Fibroblast of lung (primary cell): ENCODE data around the gene PDE9A. TPM values are rescaled to one million over a fixed set of nuclear protein-coding genes. Genes with fewer than 3 reads are reported as not detected.

Source experiments
- DNase-seq, 2 donors: peaks; one replicate each; pipeline versions ENCODE4 v3.0.0 to v3.0.0-alpha.2; 2010; ENCODE audit warnings: low read depth in 2 of 2
- H2AFZ ChIP-seq: 2 replicates; pipeline ENCODE4 v1.5.1; 2012; ENCODE audit warnings: low read length, control low read depth, inconsistent platforms
- H3K27ac ChIP-seq: 2 replicates; pipeline ENCODE4 v1.5.1; 2011; ENCODE audit warnings: low read length, control low read depth; ENCODE audit not compliant: insufficient read depth
- H3K27me3 ChIP-seq: 2 replicates; pipeline ENCODE4 v1.5.1; 2011; ENCODE audit warnings: mild to moderate bottlenecking, low read length; ENCODE audit not compliant: control insufficient read depth, insufficient read depth
- H3K36me3 ChIP-seq: 2 replicates; pipeline ENCODE4 v1.5.1; 2011; ENCODE audit warnings: low read length; ENCODE audit not compliant: control insufficient read depth, insufficient read depth
- H3K4me1 ChIP-seq: 2 replicates; pipeline ENCODE4 v1.5.1; 2011; ENCODE audit warnings: low read length; ENCODE audit not compliant: control insufficient read depth, insufficient read depth; ENCODE audit errors: extremely low read depth
- H3K4me2 ChIP-seq: 2 replicates; pipeline ENCODE4 v1.5.1; 2011; ENCODE audit warnings: low read length, control low read depth; ENCODE audit not compliant: insufficient read depth; ENCODE audit errors: extremely low read depth
- H3K4me3 ChIP-seq, 4 experiments: fragments of 200-600 bp in 1 of 4; sonication (generic) in 1 of 4; replicated peaks in 1 of 4; 2 replicates each; pipeline ENCODE4 v1.5.1; 2011 to 2016; ENCODE audit warnings: low read length in 4 of 4, low read depth in 3 of 4, mild to moderate bottlenecking in 3 of 4, control low read depth in 2 of 4, inconsistent platforms in 1 of 4, mixed read lengths in 1 of 4; ENCODE audit not compliant: insufficient read depth in 1 of 4; ENCODE audit errors: control extremely low read depth in 1 of 4
- H3K79me2 ChIP-seq: 2 replicates; pipeline ENCODE4 v1.5.1; 2012; ENCODE audit warnings: mild to moderate bottlenecking, low read length, inconsistent platforms; ENCODE audit not compliant: control insufficient read depth, insufficient read depth
- H3K9ac ChIP-seq: 2 replicates; pipeline ENCODE4 v1.5.1; 2011; ENCODE audit warnings: mild to moderate bottlenecking, low read length, control low read depth; ENCODE audit not compliant: insufficient read depth
- H3K9me3 ChIP-seq: 2 replicates; pipeline ENCODE4 v1.5.1; 2012; ENCODE audit warnings: low read depth, low read length; ENCODE audit not compliant: control insufficient read depth, insufficient read depth
- H4K20me1 ChIP-seq: 2 replicates; pipeline ENCODE4 v1.5.1; 2011; ENCODE audit warnings: low read length; ENCODE audit not compliant: control insufficient read depth, insufficient read depth; ENCODE audit errors: extremely low read depth
- CTCF ChIP-seq, 2 donors: IDR thresholded peaks in 1 of 2; conservative IDR thresholded peaks in 1 of 2; 1 replicate in 1 of 2; 2 replicates in 1 of 2; pipeline ENCODE4 v1.5.1; 2011 to 2012; ENCODE audit warnings: low read length in 2 of 2, control low read depth in 1 of 2, inconsistent platforms in 1 of 2, low read depth in 1 of 2, mild to moderate bottlenecking in 1 of 2
- EZH2 ChIP-seq: IDR thresholded peaks from 2 replicates; pipeline ENCODE4 v1.5.1; 2012; ENCODE audit warnings: low read length, control low read depth, mild to moderate bottlenecking; ENCODE audit errors: missing control alignments
- polyA plus RNA-seq, 2 donors: library from polyadenylated mRNA; depleted of rRNA in 1 of 2; stranded (reverse) in 1 of 2; unstranded in 1 of 2; fragments of >200 nt; gene quantifications; 2 replicates each; pipeline ENCODE4 v1.2.1, GENCODE V29; 2011 to 2012; ENCODE audit warnings: missing spikeins in 1 of 2
- total RNA-seq: library from RNA; depleted of rRNA; stranded (reverse); fragments of >200 nt; gene quantifications from 2 replicates; pipeline ENCODE4 v1.2.1, GENCODE V29; 2014

PDE9A gene
- total and polyA plus RNA-seq, 2 donors (not counting 1 experiment from before 2014, with no cell fraction given), result 1.8 to 4.4 TPM

- no peak for TF ChIP-seq EZH2
- no peak for TF ChIP-seq CTCF (conservative IDR thresholded peaks at IDR 0.05 in 1 of 2, IDR thresholded peaks at IDR 0.05 in 1 of 2; ENCODE audit: low read depth in 1 of 2, low read length in 2 of 2)
- Histone ChIP-seq H4K20me1 (no peaks in the 10 kb centered on the region), H3K79me2 (no peaks in the 10 kb centered on the region), H3K9ac (no peak overlapping the region), H3K27me3 (peaks cover 9% of the 10 kb centered on the region), H3K9me3 (no peaks in the 10 kb centered on the region), H3K4me2 (no peak overlapping the region), H3K4me1 (no peaks in the 10 kb centered on the region), H3K36me3 (no peaks in the 10 kb centered on the region), H3K4me3 (no peak overlapping the region), H3K27ac (no peak overlapping the region), H2AFZ (no peak overlapping the region)
- no peak for DNase-seq
Measured at GRCh38 chr21:42649122-42650032, 4.0 kb upstream of the PDE9A start.

- H3K4me3 ChIP-seq, result no peak overlapping the region
- H3K4me1 ChIP-seq, result no peaks in the 10 kb centered on the region
- no peaks in the 10 kb centered on the region for H4K20me1 ChIP-seq
- H3K27me3 ChIP-seq, result peaks cover 15% of the 10 kb centered on the region
- no peaks in the 10 kb centered on the region for H3K79me2 ChIP-seq
- TF ChIP-seq CTCF (conservative IDR thresholded peaks at IDR 0.05 in 1 of 2, IDR thresholded peaks at IDR 0.05 in 1 of 2; ENCODE audit: low read depth in 1 of 2, low read length in 2 of 2) (no peak), EZH2 (no peak)
- H3K36me3 ChIP-seq, result no peaks in the 10 kb centered on the region
- H3K9me3 ChIP-seq, result no peaks in the 10 kb centered on the region
- DNase-seq, result no peak
- H3K4me2 ChIP-seq, result no peak overlapping the region
- H2AFZ ChIP-seq, result no peak overlapping the region
- H3K27ac ChIP-seq, result no peak overlapping the region
- H3K9ac ChIP-seq, result no peak overlapping the region
Measured at GRCh38 chr21:42650033-42650370, 3.4 kb upstream of the PDE9A start.

- Histone ChIP-seq H3K9me3 (no peaks in the 10 kb centered on the region), H3K79me2 (no peaks in the 10 kb centered on the region), H3K4me2 (no peak overlapping the region), H3K27ac (no peak overlapping the region), H3K4me3 (no peak overlapping the region), H3K4me1 (no peaks in the 10 kb centered on the region), H3K9ac (no peak overlapping the region), H2AFZ (no peak overlapping the region), H3K27me3 (peaks cover 16% of the 10 kb centered on the region), H3K36me3 (no peaks in the 10 kb centered on the region), H4K20me1 (no peaks in the 10 kb centered on the region)
- no peak for TF ChIP-seq EZH2
- TF ChIP-seq CTCF (conservative IDR thresholded peaks at IDR 0.05 in 1 of 2, IDR thresholded peaks at IDR 0.05 in 1 of 2; ENCODE audit: low read depth in 1 of 2, low read length in 2 of 2), result no peak
- DNase-seq, result no peak
Measured at GRCh38 chr21:42650441-42651421, 2.7 kb upstream of the PDE9A start.
